Measurements from ENCODE around the gene PFN3. TPM values are rescaled to one million over a fixed set of nuclear protein-coding genes. Genes with fewer than 3 reads are reported as not detected.
A peak's percentile ranks its signal among the peaks of the same experiment; 100 is the strongest.

PFN3 gene
- total and polyA plus RNA-seq, 2 of the 13 experiments (the other 11 are each of a cell fraction or from before 2014, with no cell fraction given): not detected

DNA sequence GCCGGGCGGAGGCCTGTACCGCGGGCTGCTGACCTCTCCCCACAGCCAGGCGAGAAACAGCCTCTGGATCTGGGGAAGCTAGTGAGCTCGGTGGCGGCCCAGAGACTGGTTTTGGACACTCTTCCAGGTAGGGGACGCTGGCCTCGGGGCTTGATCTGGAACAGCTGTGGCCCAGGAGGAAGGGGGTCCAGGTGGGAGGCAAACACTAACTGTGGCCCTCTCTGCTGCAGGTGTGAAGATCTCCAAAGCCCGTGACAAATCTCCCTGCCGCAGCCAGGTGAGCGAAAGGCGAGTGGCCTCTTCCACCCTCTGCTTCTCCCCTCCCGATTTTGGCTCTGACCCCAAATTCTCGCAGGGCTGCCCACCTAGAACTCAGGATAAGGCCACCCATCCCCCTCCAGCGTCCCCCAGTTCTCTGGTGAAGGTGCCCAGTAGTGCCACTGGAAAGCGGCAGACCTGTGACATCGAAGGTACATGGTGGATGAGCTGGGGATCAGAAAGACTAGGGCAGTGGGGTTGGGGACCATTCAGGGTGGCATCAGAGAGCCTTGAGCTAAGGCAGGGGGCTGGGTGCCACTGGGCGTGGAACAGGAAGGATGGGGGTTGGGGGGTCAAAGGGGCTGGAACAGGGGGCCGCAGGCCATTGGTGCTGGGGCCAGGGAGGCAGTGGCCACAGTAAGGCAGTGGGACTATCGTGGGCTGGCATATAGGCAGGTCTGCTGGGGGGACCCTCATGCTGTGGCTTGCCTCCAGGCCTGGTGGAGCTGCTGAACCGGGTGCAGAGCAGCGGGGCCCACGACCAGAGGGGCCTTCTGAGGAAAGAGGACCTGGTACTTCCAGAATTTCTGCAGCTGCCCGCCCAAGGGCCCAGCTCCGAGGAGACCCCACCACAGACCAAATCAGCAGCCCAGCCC, 29.1 kb downstream of the PFN3 start (continued):
- 0 out of 2 replicates have a peak, but pooled peaks have one; percentile 8 for TF ChIP-seq RELA (CRISPR knock-in tag; IDR thresholded peaks at IDR 0.05)
- no peak for TF ChIP-seq PRMT3 (CRISPR knock-in tag; IDR thresholded peaks at IDR 0.05; ENCODE audit: borderline replicate concordance, low read depth)
- TF ChIP-seq CEBPG (CRISPR knock-in tag; IDR thresholded peaks at IDR 0.05): no peak
- TF ChIP-seq FOXC1 (CRISPR knock-in tag; IDR thresholded peaks at IDR 0.05; ENCODE audit: borderline replicate concordance): 0 out of 2 replicates have a peak, but pooled peaks have one; percentile 8
- TF ChIP-seq ZBTB3 (CRISPR knock-in tag; IDR thresholded peaks at IDR 0.05; ENCODE audit: borderline replicate concordance, low read depth): no peak
- no peak for TF ChIP-seq ZNF383 (CRISPR knock-in tag; IDR thresholded peaks at IDR 0.05; ENCODE audit: borderline replicate concordance)
- TF ChIP-seq, protein P1, sequence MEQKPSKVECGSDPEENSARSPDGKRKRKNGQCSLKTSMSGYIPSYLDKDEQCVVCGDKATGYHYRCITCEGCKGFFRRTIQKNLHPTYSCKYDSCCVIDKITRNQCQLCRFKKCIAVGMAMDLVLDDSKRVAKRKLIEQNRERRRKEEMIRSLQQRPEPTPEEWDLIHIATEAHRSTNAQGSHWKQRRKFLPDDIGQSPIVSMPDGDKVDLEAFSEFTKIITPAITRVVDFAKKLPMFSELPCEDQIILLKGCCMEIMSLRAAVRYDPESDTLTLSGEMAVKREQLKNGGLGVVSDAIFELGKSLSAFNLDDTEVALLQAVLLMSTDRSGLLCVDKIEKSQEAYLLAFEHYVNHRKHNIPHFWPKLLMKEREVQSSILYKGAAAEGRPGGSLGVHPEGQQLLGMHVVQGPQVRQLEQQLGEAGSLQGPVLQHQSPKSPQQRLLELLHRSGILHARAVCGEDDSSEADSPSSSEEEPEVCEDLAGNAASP (CRISPR knock-in tag; IDR thresholded peaks at IDR 0.05; ENCODE audit: borderline replicate concordance): peak; percentile 8; the same call in 1 of the 2 replicates
- no peak for TF ChIP-seq SKI (IDR thresholded peaks at IDR 0.05; ENCODE audit: partially characterized antibody)
- peak; percentile 9; the same call in 1 of the 2 replicates for TF ChIP-seq SALL1 (CRISPR knock-in tag; IDR thresholded peaks at IDR 0.05)
- no peak for TF ChIP-seq ZSCAN9 (CRISPR knock-in tag; IDR thresholded peaks at IDR 0.05; ENCODE audit: borderline replicate concordance)
- TF ChIP-seq, protein P2, sequence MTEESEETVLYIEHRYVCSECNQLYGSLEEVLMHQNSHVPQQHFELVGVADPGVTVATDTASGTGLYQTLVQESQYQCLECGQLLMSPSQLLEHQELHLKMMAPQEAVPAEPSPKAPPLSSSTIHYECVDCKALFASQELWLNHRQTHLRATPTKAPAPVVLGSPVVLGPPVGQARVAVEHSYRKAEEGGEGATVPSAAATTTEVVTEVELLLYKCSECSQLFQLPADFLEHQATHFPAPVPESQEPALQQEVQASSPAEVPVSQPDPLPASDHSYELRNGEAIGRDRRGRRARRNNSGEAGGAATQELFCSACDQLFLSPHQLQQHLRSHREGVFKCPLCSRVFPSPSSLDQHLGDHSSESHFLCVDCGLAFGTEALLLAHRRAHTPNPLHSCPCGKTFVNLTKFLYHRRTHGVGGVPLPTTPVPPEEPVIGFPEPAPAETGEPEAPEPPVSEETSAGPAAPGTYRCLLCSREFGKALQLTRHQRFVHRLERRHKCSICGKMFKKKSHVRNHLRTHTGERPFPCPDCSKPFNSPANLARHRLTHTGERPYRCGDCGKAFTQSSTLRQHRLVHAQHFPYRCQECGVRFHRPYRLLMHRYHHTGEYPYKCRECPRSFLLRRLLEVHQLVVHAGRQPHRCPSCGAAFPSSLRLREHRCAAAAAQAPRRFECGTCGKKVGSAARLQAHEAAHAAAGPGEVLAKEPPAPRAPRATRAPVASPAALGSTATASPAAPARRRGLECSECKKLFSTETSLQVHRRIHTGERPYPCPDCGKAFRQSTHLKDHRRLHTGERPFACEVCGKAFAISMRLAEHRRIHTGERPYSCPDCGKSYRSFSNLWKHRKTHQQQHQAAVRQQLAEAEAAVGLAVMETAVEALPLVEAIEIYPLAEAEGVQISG (CRISPR knock-in tag; IDR thresholded peaks at IDR 0.05): peak; percentile 55; the same call in 1 of the 2 replicates
- TF ChIP-seq SMAD9 (CRISPR knock-in tag; IDR thresholded peaks at IDR 0.05): no peak
- no peak for TF ChIP-seq SALL2 (CRISPR knock-in tag; IDR thresholded peaks at IDR 0.05)
- no peak for TF ChIP-seq POGZ (CRISPR knock-in tag; IDR thresholded peaks at IDR 0.05)
- TF ChIP-seq, protein P3, sequence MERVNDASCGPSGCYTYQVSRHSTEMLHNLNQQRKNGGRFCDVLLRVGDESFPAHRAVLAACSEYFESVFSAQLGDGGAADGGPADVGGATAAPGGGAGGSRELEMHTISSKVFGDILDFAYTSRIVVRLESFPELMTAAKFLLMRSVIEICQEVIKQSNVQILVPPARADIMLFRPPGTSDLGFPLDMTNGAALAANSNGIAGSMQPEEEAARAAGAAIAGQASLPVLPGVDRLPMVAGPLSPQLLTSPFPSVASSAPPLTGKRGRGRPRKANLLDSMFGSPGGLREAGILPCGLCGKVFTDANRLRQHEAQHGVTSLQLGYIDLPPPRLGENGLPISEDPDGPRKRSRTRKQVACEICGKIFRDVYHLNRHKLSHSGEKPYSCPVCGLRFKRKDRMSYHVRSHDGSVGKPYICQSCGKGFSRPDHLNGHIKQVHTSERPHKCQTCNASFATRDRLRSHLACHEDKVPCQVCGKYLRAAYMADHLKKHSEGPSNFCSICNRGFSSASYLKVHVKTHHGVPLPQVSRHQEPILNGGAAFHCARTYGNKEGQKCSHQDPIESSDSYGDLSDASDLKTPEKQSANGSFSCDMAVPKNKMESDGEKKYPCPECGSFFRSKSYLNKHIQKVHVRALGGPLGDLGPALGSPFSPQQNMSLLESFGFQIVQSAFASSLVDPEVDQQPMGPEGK (CRISPR knock-in tag; IDR thresholded peaks at IDR 0.05): peak; percentile 16; the same call in 1 of the 2 replicates
- no peak for TF ChIP-seq NONO (IDR thresholded peaks at IDR 0.05)
- TF ChIP-seq NONO (CRISPR knock-in tag; conservative IDR thresholded peaks at IDR 0.05): 0 out of 2 replicates have a peak, but pooled peaks have one; percentile 58
- TF ChIP-seq, protein P4, sequence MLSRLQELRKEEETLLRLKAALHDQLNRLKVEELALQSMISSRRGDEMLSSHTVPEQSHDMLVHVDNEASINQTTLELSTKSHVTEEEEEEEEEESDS (CRISPR knock-in tag; IDR thresholded peaks at IDR 0.05; ENCODE audit: borderline replicate concordance): 0 out of 2 replicates have a peak, but pooled peaks have one; percentile 15
- 0 out of 2 replicates have a peak, but pooled peaks have one; percentile 7 for TF ChIP-seq ZFP90 (CRISPR knock-in tag; IDR thresholded peaks at IDR 0.05; ENCODE audit: borderline replicate concordance)
- no peak for TF ChIP-seq ZNF484 (CRISPR knock-in tag; IDR thresholded peaks at IDR 0.05; ENCODE audit: borderline replicate concordance, low read depth)
- TF ChIP-seq HNRNPL (IDR thresholded peaks at IDR 0.05; ENCODE audit: low read depth, low read length): 0 out of 2 replicates have a peak, but pooled peaks have one; percentile 26
- no peak for TF ChIP-seq NR2F6 (IDR thresholded peaks at IDR 0.05)
- TF ChIP-seq NR2F6 (CRISPR knock-in tag; IDR thresholded peaks at IDR 0.05): no peak
- TF ChIP-seq ZMYM4 (CRISPR knock-in tag; IDR thresholded peaks at IDR 0.05): peak; percentile 42

Data from HepG2 (cell line).